ENCODE measurements around the gene POLE. TPM values are rescaled to one million over a fixed set of nuclear protein-coding genes. Genes with fewer than 3 reads are reported as not detected.

The POLE gene
- total RNA-seq, 1 experiment from 2014 or later: 96.1 TPM

DNA sequence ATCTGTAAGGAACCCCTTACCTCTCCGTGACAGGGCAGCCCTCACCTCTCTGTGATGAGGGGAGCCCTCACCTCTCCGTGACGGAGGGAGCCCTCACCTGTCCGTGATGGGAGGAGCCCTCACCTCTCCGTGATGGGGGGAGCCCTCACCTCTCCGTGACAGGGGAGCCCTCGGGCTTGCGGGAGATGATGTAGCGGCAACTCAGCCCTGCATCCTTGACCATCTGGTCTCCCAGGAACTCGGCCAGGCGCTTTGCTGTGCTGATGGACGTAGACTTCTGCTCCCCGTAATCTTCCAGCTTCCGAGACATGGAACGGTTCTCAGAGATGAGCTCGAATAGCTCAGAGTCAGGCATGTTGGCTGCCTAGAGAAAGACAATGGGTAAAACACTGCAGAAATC, 28.0 kb downstream of the POLE start:
- ChIA-PET POLR2A (ENCODE audit: unreplicated experiment) (no interaction called here), CTCF (no interaction called here)
- Histone ChIP-seq H3K9me2 (replicated peaks; ENCODE audit: low read length) (no peaks in the 10 kb centered on the region), H3K27ac (ENCODE audit: low read length) (no peak overlapping the region), H3F3A (ENCODE audit: low read length, unreplicated experiment) (no peaks in the 10 kb centered on the region), H3K79me2 (ENCODE audit: low read length) (no peaks in the 10 kb centered on the region), H3K27me3 (ENCODE audit: low read length) (no peaks in the 10 kb centered on the region), H3K36me3 (ENCODE audit: low read depth, low read length) (peaks cover 63% of the 10 kb centered on the region), H3K9ac (ENCODE audit: low read length) (no peak overlapping the region), H3K4me1 (ENCODE audit: insufficient read depth, low read length) (no peaks in the 10 kb centered on the region), H3K4me2 (ENCODE audit: low read length) (no peak overlapping the region), H3K9me3 (ENCODE audit: low read length) (no peaks in the 10 kb centered on the region), H3K4me3 (ENCODE audit: low read length) (no peak overlapping the region), H2AFZ (ENCODE audit: low read length) (no peak overlapping the region), H4K20me1 (ENCODE audit: low read length) (no peaks in the 10 kb centered on the region)
- intact Hi-C loops (cut with micrococcal nuclease): no loop called here
- TF ChIP-seq EZH2phosphoT487 (IDR thresholded peaks at IDR 0.05; ENCODE audit: borderline replicate concordance, low read length): no peak
- no peak for TF ChIP-seq EZH2 (IDR thresholded peaks at IDR 0.05; ENCODE audit: low read length, unreplicated experiment)
- TF ChIP-seq, protein P1, sequence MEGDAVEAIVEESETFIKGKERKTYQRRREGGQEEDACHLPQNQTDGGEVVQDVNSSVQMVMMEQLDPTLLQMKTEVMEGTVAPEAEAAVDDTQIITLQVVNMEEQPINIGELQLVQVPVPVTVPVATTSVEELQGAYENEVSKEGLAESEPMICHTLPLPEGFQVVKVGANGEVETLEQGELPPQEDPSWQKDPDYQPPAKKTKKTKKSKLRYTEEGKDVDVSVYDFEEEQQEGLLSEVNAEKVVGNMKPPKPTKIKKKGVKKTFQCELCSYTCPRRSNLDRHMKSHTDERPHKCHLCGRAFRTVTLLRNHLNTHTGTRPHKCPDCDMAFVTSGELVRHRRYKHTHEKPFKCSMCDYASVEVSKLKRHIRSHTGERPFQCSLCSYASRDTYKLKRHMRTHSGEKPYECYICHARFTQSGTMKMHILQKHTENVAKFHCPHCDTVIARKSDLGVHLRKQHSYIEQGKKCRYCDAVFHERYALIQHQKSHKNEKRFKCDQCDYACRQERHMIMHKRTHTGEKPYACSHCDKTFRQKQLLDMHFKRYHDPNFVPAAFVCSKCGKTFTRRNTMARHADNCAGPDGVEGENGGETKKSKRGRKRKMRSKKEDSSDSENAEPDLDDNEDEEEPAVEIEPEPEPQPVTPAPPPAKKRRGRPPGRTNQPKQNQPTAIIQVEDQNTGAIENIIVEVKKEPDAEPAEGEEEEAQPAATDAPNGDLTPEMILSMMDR (conservative IDR thresholded peaks at IDR 0.05; ENCODE audit: low read depth, low read length): no peak
- no peak for DNase-seq
- no peak for ATAC-seq
- BruUV-seq (replicated peaks): no TSS peak

DNA sequence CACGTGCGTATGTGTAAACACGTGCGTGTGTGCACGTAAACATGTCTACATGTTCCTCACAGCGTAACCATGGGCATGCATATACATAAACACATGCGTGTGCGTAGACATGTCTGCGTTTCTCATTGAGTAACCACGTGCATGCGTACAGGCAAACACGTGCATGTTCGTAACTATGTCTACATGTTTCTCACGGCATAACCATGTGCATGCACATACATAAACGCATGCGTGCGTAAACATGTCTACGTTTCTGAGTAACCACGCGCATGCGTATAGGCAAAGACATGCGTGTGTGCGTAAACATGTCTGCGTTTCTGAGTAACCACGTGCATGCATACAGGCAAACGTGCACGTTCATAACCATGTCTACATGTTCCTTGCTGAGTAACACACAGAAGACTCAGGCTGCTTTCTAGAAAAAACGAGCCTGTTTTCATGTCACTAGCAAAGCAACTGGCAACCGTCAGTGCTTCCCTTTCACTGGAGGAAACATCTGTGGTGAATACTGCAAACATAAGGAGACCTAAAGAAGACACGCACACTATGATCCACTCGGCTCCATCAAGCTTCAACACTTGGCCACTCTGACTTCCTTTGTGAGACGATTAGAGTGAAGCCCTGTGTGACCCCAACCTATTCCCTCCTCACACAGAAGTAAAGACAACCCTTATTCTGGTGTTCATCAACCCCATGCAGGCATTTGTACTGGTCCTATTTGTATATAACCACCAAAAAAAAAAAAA, 28.8 kb downstream of the POLE start:
- no peak overlapping the region for H3K4me2 ChIP-seq (ENCODE audit: low read length)
- H3K9me2 ChIP-seq (replicated peaks; ENCODE audit: low read length): no peaks in the 10 kb centered on the region
- no peaks in the 10 kb centered on the region for H3K79me2 ChIP-seq (ENCODE audit: low read length)
- DNase-seq (no peak), ATAC-seq (no peak)
- no peak overlapping the region for H3K9ac ChIP-seq (ENCODE audit: low read length)
- H3K27me3 ChIP-seq (ENCODE audit: low read length): no peaks in the 10 kb centered on the region
- TF ChIP-seq EZH2 (IDR thresholded peaks at IDR 0.05; ENCODE audit: low read length, unreplicated experiment) (no peak), EZH2phosphoT487 (IDR thresholded peaks at IDR 0.05; ENCODE audit: borderline replicate concordance, low read length) (no peak)
- TF ChIP-seq, protein P1 (conservative IDR thresholded peaks at IDR 0.05; ENCODE audit: low read depth, low read length): no peak
- POLR2A ChIA-PET (ENCODE audit: unreplicated experiment): no interaction called here
- H4K20me1 ChIP-seq (ENCODE audit: low read length): no peaks in the 10 kb centered on the region
- CTCF ChIA-PET: no interaction called here
- peaks cover 63% of the 10 kb centered on the region for H3K36me3 ChIP-seq (ENCODE audit: low read depth, low read length)
- H3K4me3 ChIP-seq (ENCODE audit: low read length): no peak overlapping the region
- no peak overlapping the region for H3K27ac ChIP-seq (ENCODE audit: low read length)
- no TSS peak for BruUV-seq (replicated peaks)
- no peaks in the 10 kb centered on the region for H3F3A ChIP-seq (ENCODE audit: low read length, unreplicated experiment)
- H3K9me3 ChIP-seq (ENCODE audit: low read length): no peaks in the 10 kb centered on the region
- H2AFZ ChIP-seq (ENCODE audit: low read length): no peak overlapping the region
- intact Hi-C loops (cut with micrococcal nuclease): no loop called here
- no peaks in the 10 kb centered on the region for H3K4me1 ChIP-seq (ENCODE audit: insufficient read depth, low read length)

DNA sequence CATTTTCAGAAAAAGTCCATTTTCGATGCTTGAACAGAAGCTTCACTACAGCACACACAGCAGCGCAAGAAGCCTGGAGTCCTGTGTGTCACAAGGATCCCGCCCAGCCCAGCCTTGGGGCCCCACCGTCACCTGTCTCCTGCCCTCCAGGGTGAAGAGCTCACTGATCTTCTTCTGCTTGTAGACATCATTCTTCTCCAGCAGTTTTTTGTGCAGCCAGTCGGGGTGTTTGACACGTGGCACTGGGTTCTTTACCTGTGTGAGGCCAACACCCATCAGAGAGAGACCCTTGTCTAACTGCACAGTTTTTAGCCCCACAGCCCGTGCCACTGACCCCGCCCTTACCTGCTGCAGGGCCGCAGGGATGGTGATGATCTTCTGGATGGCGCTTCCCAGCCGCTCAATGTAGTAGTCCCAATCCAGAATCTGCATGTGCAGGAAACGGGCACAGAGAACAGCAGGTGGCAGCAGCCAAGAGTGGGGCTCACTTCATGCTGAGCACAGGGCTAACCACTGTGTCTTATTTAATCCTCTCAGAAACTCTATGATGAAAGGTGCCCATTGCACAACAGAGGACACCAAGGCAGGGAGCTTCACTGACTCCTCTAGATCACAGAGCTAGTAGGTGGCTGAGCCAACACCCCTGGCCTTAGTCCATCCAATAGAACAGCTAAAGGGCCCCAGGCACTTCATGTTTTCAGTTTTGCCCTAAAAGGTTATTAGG, 30.0 kb downstream of the POLE start:
- H3K9ac ChIP-seq (ENCODE audit: low read length): no peak overlapping the region
- ChIA-PET POLR2A (ENCODE audit: unreplicated experiment) (interaction anchor here (0.6 kb wide), 1 partner anchor 42 kb away, joined by 4 read pairs; no protein-coding TSS in a partner anchor), CTCF (no interaction called here)
- no peaks in the 10 kb centered on the region for H3K9me2 ChIP-seq (replicated peaks; ENCODE audit: low read length)
- H3K79me2 ChIP-seq (ENCODE audit: low read length): no peaks in the 10 kb centered on the region
- TF ChIP-seq, protein P1 (conservative IDR thresholded peaks at IDR 0.05; ENCODE audit: low read depth, low read length): no peak
- TF ChIP-seq EZH2phosphoT487 (IDR thresholded peaks at IDR 0.05; ENCODE audit: borderline replicate concordance, low read length): no peak
- no peak for TF ChIP-seq EZH2 (IDR thresholded peaks at IDR 0.05; ENCODE audit: low read length, unreplicated experiment)
- ATAC-seq: peak; percentile 40; the same call in 1 of the 2 replicates
- no peaks in the 10 kb centered on the region for H3K27me3 ChIP-seq (ENCODE audit: low read length)
- no peaks in the 10 kb centered on the region for H3K9me3 ChIP-seq (ENCODE audit: low read length)
- H3K36me3 ChIP-seq (ENCODE audit: low read depth, low read length): peaks cover 61% of the 10 kb centered on the region
- no peaks in the 10 kb centered on the region for H4K20me1 ChIP-seq (ENCODE audit: low read length)
- no peak overlapping the region for H3K27ac ChIP-seq (ENCODE audit: low read length)
- H3K4me1 ChIP-seq (ENCODE audit: insufficient read depth, low read length): no peaks in the 10 kb centered on the region
- no TSS peak for BruUV-seq (replicated peaks)
- no peak overlapping the region for H3K4me2 ChIP-seq (ENCODE audit: low read length)
- H2AFZ ChIP-seq (ENCODE audit: low read length): no peak overlapping the region
- no peak for DNase-seq
- intact Hi-C loops (cut with micrococcal nuclease): no loop called here
- H3F3A ChIP-seq (ENCODE audit: low read length, unreplicated experiment): no peaks in the 10 kb centered on the region
- no peak overlapping the region for H3K4me3 ChIP-seq (ENCODE audit: low read length)
